Spleen (tissue), 7 donors: Measurements from ENCODE around the gene MST1.
"Not testable (repeated sequence)": the region's sequence is repeated elsewhere in the genome, so short reads cannot be mapped to it uniquely, and the experiment has no call there.

Experiments used
- CTCF ChIP-seq, 11 experiments: fragments of 200-600 bp in 7 of 11; fragments of 450-650 bp in 4 of 11; sonication (generic) in 4 of 11; IDR thresholded peaks in 8 of 11; conservative IDR thresholded peaks in 3 of 11; 1 replicate in 7 of 11; 2 replicates in 4 of 11; pipeline versions ENCODE4 v1.4.0 to v1.8.0; 2016 to 2021; ENCODE audit warnings: antibody characterized with exemption in 11 of 11, inconsistent platforms in 4 of 11, mild to moderate bottlenecking in 1 of 11
- POLR2AphosphoS5 ChIP-seq, 3 donors: sonication (generic); formaldehyde crosslinking; IDR thresholded peaks; one replicate each; pipeline ENCODE4 v1.5.1; 2017; ENCODE audit warnings: antibody characterized with exemption in 3 of 3
- donor health status: DM: no; HTN: no; CAD: no; lungs with moderate emphysema.
- donor health status: DM: no; HTN: no; CAD: no.
- donor health status: DM: no; HTN: no; CAD: no.

GRCh38 chr3:49685103-49685502 lies 4.2 kb downstream of the MST1 start:
- not testable (repeated sequence) for TF ChIP-seq CTCF (IDR thresholded peaks at IDR 0.05 in 8 of 11, conservative IDR thresholded peaks at IDR 0.05 in 3 of 11); POLR2AphosphoS5 (IDR thresholded peaks at IDR 0.05)
